ENCODE results near the gene TPPP. TPM values are rescaled to one million over a fixed set of nuclear protein-coding genes. Genes with fewer than 3 reads are reported as not detected.

The TPPP gene
- total and polyA plus RNA-seq, 2 of the 13 experiments (the other 11 are each of a cell fraction or from before 2014, with no cell fraction given) = 0.07 TPM; not detected in 1

- no peak for TF ChIP-seq KLF15 (CRISPR knock-in tag; IDR thresholded peaks at IDR 0.05; ENCODE audit: borderline replicate concordance)
- TF ChIP-seq AGO2 (optimal IDR thresholded peaks at IDR 0.05; ENCODE audit: low read depth, low read length) = peak; percentile 37
- TF ChIP-seq ZNF784 (CRISPR knock-in tag; IDR thresholded peaks at IDR 0.05; ENCODE audit: borderline replicate concordance) = no peak
- no peak for TF ChIP-seq PRDM4 (CRISPR knock-in tag; IDR thresholded peaks at IDR 0.05; ENCODE audit: borderline replicate concordance)
These were observed 50.7 kb downstream of the TPPP start (continued) for GRCh38 chr5:642481-642880.

GRCh38 chr5:641331-641765 is 51.8 kb downstream of the TPPP start:
- CTCF ChIA-PET (ENCODE audit: low intra/inter-chr PET ratio, low total read pairs) = no interaction called here
- in situ Hi-C loops (cut with HindIII; ENCODE audit: extremely low pct_ligation_motif_present, low pct_unique_long_range_greater_than_20kb) (no loop called here), intact Hi-C loops (cut with micrococcal nuclease; ENCODE audit: unreplicated experiment) (no loop called here)
- H3K9me3 ChIP-seq (ENCODE audit: low read length) = no peaks in the 10 kb centered on the region
- no peak overlapping the region for H3K4me3 ChIP-seq (replicated peaks in 1 of 3; ENCODE audit: insufficient read depth in 1 of 3, low read depth in 2 of 3, low read length in 3 of 3)
- H3K79me2 ChIP-seq (ENCODE audit: insufficient read depth, low read length) = no peaks in the 10 kb centered on the region
- H3K36me3 ChIP-seq (replicated peaks in 1 of 2; ENCODE audit: control insufficient read depth in 1 of 2, insufficient read depth in 2 of 2, low read length in 2 of 2) = peaks cover 13 to 61% of the 10 kb centered on the region in 2 experiments; a peak in 4 of 5 replicates
- DNase-seq (ENCODE audit: low spot score) (no peak), FAIRE-seq (no peak), ATAC-seq (no peak)
- TF ChIP-seq TIGD3 (CRISPR knock-in tag; IDR thresholded peaks at IDR 0.05; ENCODE audit: borderline replicate concordance) (no peak), AGO2 (optimal IDR thresholded peaks at IDR 0.05; ENCODE audit: low read depth, low read length) (peak; percentile 2), SP4 (CRISPR knock-in tag; IDR thresholded peaks at IDR 0.05) (no peak), ETS1 (CRISPR knock-in tag; IDR thresholded peaks at IDR 0.05) (no peak), AHR (CRISPR knock-in tag; IDR thresholded peaks at IDR 0.05) (no peak), STAG1 (CRISPR knock-in tag; IDR thresholded peaks at IDR 0.05) (no peak)
- no peak overlapping the region for H2AFZ ChIP-seq (ENCODE audit: low read length)
- H4K20me1 ChIP-seq (ENCODE audit: insufficient read depth, low read length) = no peaks in the 10 kb centered on the region
- no peak overlapping the region for H3K9ac ChIP-seq (ENCODE audit: insufficient read depth, low read depth, low read length)
- POLR2A ChIA-PET = no interaction called here
- WGBS (ENCODE audit: low lambda C conversion rate) = 92% methylated on average over 14 of the region's 14 CpGs
- H3K27me3 ChIP-seq (ENCODE audit: control insufficient read depth in 1 of 2, insufficient read depth in 2 of 2, low read length in 2 of 2) = no peaks in the 10 kb centered on the region
- no peak overlapping the region for H3K27ac ChIP-seq (ENCODE audit: extremely low read length, insufficient read depth, low read length)
- no TSS peak for BruUV-seq (replicated peaks)
- 0 out of 2 replicates have a peak, but pooled peaks cover 5% of the 10 kb centered on the region for H3K4me1 ChIP-seq (ENCODE audit: insufficient read depth, low read length)
- no peak overlapping the region for H3K4me2 ChIP-seq (ENCODE audit: low read depth, low read length)

Measured in HepG2 (cell line).